Activated CD4-positive, alpha-beta memory T cell treated with anti-CD3 and anti-CD28 coated beads for 36 hours (primary cell): ENCODE results near the gene AGR3. TPM values are rescaled to one million over a fixed set of nuclear protein-coding genes. Genes with fewer than 3 reads are reported as not detected.
A peak's percentile ranks its signal among the peaks of the same experiment; 100 is the strongest.

Source experiments
- CTCF ChIA-PET: fragments of 350-600 bp; sonication (Branson Sonifier 250); formaldehyde crosslinking; loops from one replicate; lab custom pipeline; 2021; ENCODE audit warnings: antibody characterized with exemption, inconsistent platforms; lab: Charles Lee
- POLR2A ChIA-PET: fragments of 350-600 bp; sonication (Branson Sonifier 250); formaldehyde crosslinking; loops from one replicate; lab custom pipeline; 2021; ENCODE audit warnings: antibody characterized with exemption; lab: Charles Lee
- DNase-seq: peaks from one replicate; pipeline ENCODE4 v3.0.0-alpha.2; 2020
- H3K27ac Mint-ChIP-seq: one replicate; pipeline ENCODE4 v1.8.0; 2021; ENCODE audit warnings: mixed read lengths
- H3K27me3 Mint-ChIP-seq: one replicate; pipeline ENCODE4 v1.8.0; 2021; ENCODE audit warnings: mixed read lengths
- H3K36me3 Mint-ChIP-seq: one replicate; pipeline ENCODE4 v1.8.0; 2021; ENCODE audit warnings: mixed read lengths
- H3K4me1 Mint-ChIP-seq: one replicate; pipeline ENCODE4 v1.8.0; 2021; ENCODE audit warnings: low read depth, mixed read lengths
- H3K4me3 Mint-ChIP-seq: one replicate; pipeline ENCODE4 v1.8.0; 2021; ENCODE audit warnings: mild to moderate bottlenecking, mixed read lengths
- H3K9me3 Mint-ChIP-seq: one replicate; pipeline ENCODE4 v1.8.0; 2021; ENCODE audit warnings: mixed read lengths
- intact Hi-C: fragments of 100-400 bp; cut with micrococcal nuclease; formaldehyde crosslinking; loops from one replicate; pipeline ENCODE4 v1.15.1; 2023
- total RNA-seq, 2 experiments: library from RNA; stranded (reverse); gene quantifications; one replicate each; pipeline ENCODE4 v1.2.3, GENCODE V29; 2021

The AGR3 gene
- total RNA-seq: not detected

- no peak within 1 kb of the TSS for H3K27ac Mint-ChIP-seq
- H3K4me3 Mint-ChIP-seq: no peak within 1 kb of the TSS
- CTCF ChIA-PET: interaction anchor here (0.8 to 1.0 kb wide), 2 partner anchors 36 to 49 kb away, joined by 3 read pairs; no protein-coding TSS in a partner anchor
- intact Hi-C loops: no loop called here
- no peak for DNase-seq
- H3K27me3 Mint-ChIP-seq: peaks cover 2% of the 10 kb centered on the region
- POLR2A ChIA-PET: no interaction called here
- H3K36me3 Mint-ChIP-seq: no peaks in the 10 kb centered on the region
- H3K9me3 Mint-ChIP-seq: no peaks in the 10 kb centered on the region
- no peaks in the 10 kb centered on the region for H3K4me1 Mint-ChIP-seq
These were observed at the start of gene AGR3 for GRCh38 chr7:16881844-16882243. Gene AGR3 (minus strand): TSS chr7:16881983. CDS start chr7:16878618, 3,365 bp downstream.

- ChIA-PET POLR2A (no interaction called here), CTCF (interaction anchor here (1.1 to 1.7 kb wide), 2 partner anchors 10 to 13 kb away, joined by 5 to 6 read pairs; no protein-coding TSS in a partner anchor)
- Mint-ChIP-seq H3K36me3 (no peaks in the 10 kb centered on the region), H3K27me3 (peaks cover 2% of the 10 kb centered on the region), H3K9me3 (no peaks in the 10 kb centered on the region), H3K4me3 (no peak overlapping the region), H3K27ac (no peak overlapping the region), H3K4me1 (peaks cover 44% of the 10 kb centered on the region)
- DNase-seq: no peak
- intact Hi-C loops: no loop called here
These were observed 49.2 kb upstream of the AGR3 start for GRCh38 chr7:16930946-16931345.

- peaks cover 2% of the 10 kb centered on the region for H3K27me3 Mint-ChIP-seq
- H3K36me3 Mint-ChIP-seq: no peaks in the 10 kb centered on the region
- POLR2A ChIA-PET: no interaction called here
- H3K9me3 Mint-ChIP-seq: no peaks in the 10 kb centered on the region
- no peak overlapping the region for H3K4me3 Mint-ChIP-seq
- H3K4me1 Mint-ChIP-seq: peaks cover 33% of the 10 kb centered on the region
- CTCF ChIA-PET: interaction anchor here (1.7 kb wide), 1 partner anchor 9 kb away, joined by 5 read pairs; no protein-coding TSS in a partner anchor
- intact Hi-C loops: no loop called here
- DNase-seq: no peak
- no peak overlapping the region for H3K27ac Mint-ChIP-seq
These were observed 47.5 kb upstream of the AGR3 start for GRCh38 chr7:16929146-16929762.

- peaks cover 28% of the 10 kb centered on the region for H3K4me1 Mint-ChIP-seq
- H3K9me3 Mint-ChIP-seq: no peaks in the 10 kb centered on the region
- POLR2A ChIA-PET: no interaction called here
- H3K27me3 Mint-ChIP-seq: peaks cover 2% of the 10 kb centered on the region
- no peak overlapping the region for H3K4me3 Mint-ChIP-seq
- intact Hi-C loops: no loop called here
- no peaks in the 10 kb centered on the region for H3K36me3 Mint-ChIP-seq
- DNase-seq: no peak
- CTCF ChIA-PET: interaction anchor here (0.6 kb wide), 1 partner anchor 375 kb away, joined by 3 read pairs; no protein-coding TSS in a partner anchor
- no peak overlapping the region for H3K27ac Mint-ChIP-seq
These were observed 45.1 kb upstream of the AGR3 start for GRCh38 chr7:16926861-16927260.

- H3K9me3 Mint-ChIP-seq: no peaks in the 10 kb centered on the region
- H3K27me3 Mint-ChIP-seq: peaks cover 2% of the 10 kb centered on the region
- no peak overlapping the region for H3K4me3 Mint-ChIP-seq
- no peak overlapping the region for H3K27ac Mint-ChIP-seq
- intact Hi-C loops: no loop called here
- POLR2A ChIA-PET: no interaction called here
- H3K36me3 Mint-ChIP-seq: no peaks in the 10 kb centered on the region
- peak; percentile 22 for DNase-seq
- CTCF ChIA-PET: interaction anchor here (0.6 to 1.1 kb wide), 4 partner anchors 32 to 376 kb away, joined by 3 to 7 read pairs (median 3); no protein-coding TSS in a partner anchor
- H3K4me1 Mint-ChIP-seq: peaks cover 26% of the 10 kb centered on the region
These were observed 44.5 kb upstream of the AGR3 start for GRCh38 chr7:16926283-16926682.

- Mint-ChIP-seq H3K27me3 (peaks cover 2% of the 10 kb centered on the region), H3K4me1 (peaks cover 19% of the 10 kb centered on the region), H3K4me3 (no peak overlapping the region), H3K9me3 (no peaks in the 10 kb centered on the region), H3K36me3 (no peaks in the 10 kb centered on the region), H3K27ac (no peak overlapping the region)
- POLR2A ChIA-PET: no interaction called here
- intact Hi-C loops: no loop called here
- CTCF ChIA-PET: interaction anchor here (0.7 to 1.1 kb wide), 3 partner anchors 33 to 57 kb away, joined by 3 to 7 read pairs (median 3); no protein-coding TSS in a partner anchor
- DNase-seq: no peak
These were observed 43.8 kb upstream of the AGR3 start for GRCh38 chr7:16925609-16926008.

- peaks cover 9% of the 10 kb centered on the region for H3K4me1 Mint-ChIP-seq
- ChIA-PET CTCF (interaction anchor here (0.7 to 1.6 kb wide), 2 partner anchors 39 to 121 kb away, joined by 3 read pairs; no protein-coding TSS in a partner anchor), POLR2A (no interaction called here)
- intact Hi-C loops: no loop called here
- peak overlapping the region; percentile 9 for H3K27ac Mint-ChIP-seq
- no peaks in the 10 kb centered on the region for H3K27me3 Mint-ChIP-seq
- H3K4me3 Mint-ChIP-seq: no peak overlapping the region
- DNase-seq: peak; percentile 32
- no peaks in the 10 kb centered on the region for H3K9me3 Mint-ChIP-seq
- H3K36me3 Mint-ChIP-seq: no peaks in the 10 kb centered on the region
These were observed 41.2 kb upstream of the AGR3 start for GRCh38 chr7:16923019-16923418.

GRCh38 chr7:16921644-16922257, 40.0 kb upstream of the AGR3 start:
- intact Hi-C loops: no loop called here
- no peaks in the 10 kb centered on the region for H3K9me3 Mint-ChIP-seq
- DNase-seq: no peak
- CTCF ChIA-PET: interaction anchor here (1.5 to 1.6 kb wide), 2 partner anchors 120 to 226 kb away, joined by 3 to 4 read pairs; no protein-coding TSS in a partner anchor
- H3K27me3 Mint-ChIP-seq: no peaks in the 10 kb centered on the region
- H3K4me1 Mint-ChIP-seq: peaks cover 9% of the 10 kb centered on the region
- H3K4me3 Mint-ChIP-seq: no peak overlapping the region
- H3K27ac Mint-ChIP-seq: no peak overlapping the region
- H3K36me3 Mint-ChIP-seq: no peaks in the 10 kb centered on the region
- POLR2A ChIA-PET: no interaction called here

- no peak overlapping the region for H3K4me3 Mint-ChIP-seq
- peaks cover 9% of the 10 kb centered on the region for H3K4me1 Mint-ChIP-seq
- H3K9me3 Mint-ChIP-seq: no peaks in the 10 kb centered on the region
- DNase-seq: no peak
- H3K27ac Mint-ChIP-seq: no peak overlapping the region
- H3K36me3 Mint-ChIP-seq: no peaks in the 10 kb centered on the region
- CTCF ChIA-PET: interaction anchor here (1.0 to 1.9 kb wide), 3 partner anchors 9 to 226 kb away, joined by 3 to 5 read pairs (median 4); no protein-coding TSS in a partner anchor
- intact Hi-C loops: no loop called here
- POLR2A ChIA-PET: no interaction called here
- H3K27me3 Mint-ChIP-seq: no peaks in the 10 kb centered on the region
These were observed 39.4 kb upstream of the AGR3 start for GRCh38 chr7:16921151-16921550.

- CTCF ChIA-PET: interaction anchor here (1.3 to 1.9 kb wide), 2 partner anchors 11 to 30 kb away, joined by 5 to 6 read pairs; no protein-coding TSS in a partner anchor
- Mint-ChIP-seq H3K27ac (no peak overlapping the region), H3K4me1 (peaks cover 9% of the 10 kb centered on the region), H3K36me3 (no peaks in the 10 kb centered on the region), H3K9me3 (no peaks in the 10 kb centered on the region), H3K4me3 (no peak overlapping the region), H3K27me3 (no peaks in the 10 kb centered on the region)
- intact Hi-C loops: loop anchor here (5.0 kb wide), 2 partner anchors 487 to 842 kb away; no protein-coding TSS in a partner anchor
- no peak for DNase-seq
- POLR2A ChIA-PET: no interaction called here
These were observed 37.7 kb upstream of the AGR3 start for GRCh38 chr7:16919440-16919839.

GRCh38 chr7:16918288-16918895, 36.6 kb upstream of the AGR3 start:
- ChIA-PET CTCF (interaction anchor here (0.6 to 3.7 kb wide), 35 partner anchors 9 to 838 kb away, joined by 3 to 48 read pairs (median 4); partner anchors contain the start of genes AGR2 and AGR3), POLR2A (no interaction called here)
- intact Hi-C loops: loop anchor here (1.0 to 5.0 kb wide), 6 partner anchors 27 to 841 kb away; no protein-coding TSS in a partner anchor
- DNase-seq: no peak
- no peak overlapping the region for H3K4me3 Mint-ChIP-seq
- H3K36me3 Mint-ChIP-seq: no peaks in the 10 kb centered on the region
- no peaks in the 10 kb centered on the region for H3K9me3 Mint-ChIP-seq
- H3K27ac Mint-ChIP-seq: no peak overlapping the region
- H3K27me3 Mint-ChIP-seq: no peaks in the 10 kb centered on the region
- peaks cover 7% of the 10 kb centered on the region for H3K4me1 Mint-ChIP-seq
